HG03108 (cell line): ENCODE measurements around the gene UNC5B.

Experiments
- ATAC-seq: cut with Tn5 transposase; IDR thresholded peaks from one replicate; pipeline ENCODE4 v1.9.1; 2021; ENCODE audit warnings: moderate library complexity; ENCODE audit not compliant: unreplicated experiment

UNC5B gene

DNA sequence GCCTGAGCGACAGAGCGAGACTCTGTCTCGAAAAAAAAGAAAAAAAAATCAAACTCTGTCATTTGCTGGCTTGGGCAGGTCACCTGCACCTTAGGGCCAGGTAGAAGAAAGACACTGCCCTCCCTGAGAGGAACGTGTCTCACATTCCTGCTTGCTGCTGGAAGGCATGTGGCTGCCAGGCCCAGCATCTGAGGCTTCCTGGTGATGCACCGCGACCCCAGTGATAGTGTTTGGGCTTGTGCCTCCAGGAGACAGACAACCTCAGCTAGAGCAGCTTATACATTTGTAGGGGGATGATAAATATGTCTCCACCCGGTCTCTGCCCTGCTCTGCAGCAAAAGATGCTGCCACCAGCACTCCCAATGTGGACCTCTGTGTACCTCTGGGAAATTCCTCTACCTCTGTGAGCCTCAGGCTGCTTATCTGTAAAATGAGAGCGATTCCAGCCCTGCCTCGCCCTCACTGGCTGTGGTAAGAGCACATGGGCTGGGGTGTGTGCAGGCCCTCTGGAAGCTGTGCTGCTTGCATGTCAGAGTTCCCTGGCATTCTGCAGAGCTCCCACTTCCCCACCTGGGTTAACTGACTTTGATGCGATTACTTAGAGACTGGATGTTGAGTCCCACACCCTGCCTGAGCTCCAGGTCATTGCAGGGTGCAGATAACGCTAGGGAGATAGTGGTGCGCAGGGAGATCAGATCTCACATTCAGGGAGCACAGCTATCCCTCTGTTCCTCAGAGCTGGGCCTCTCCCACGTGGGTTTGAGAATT, 126.5 kb downstream of the UNC5B start:
- ATAC-seq = no peak

DNA sequence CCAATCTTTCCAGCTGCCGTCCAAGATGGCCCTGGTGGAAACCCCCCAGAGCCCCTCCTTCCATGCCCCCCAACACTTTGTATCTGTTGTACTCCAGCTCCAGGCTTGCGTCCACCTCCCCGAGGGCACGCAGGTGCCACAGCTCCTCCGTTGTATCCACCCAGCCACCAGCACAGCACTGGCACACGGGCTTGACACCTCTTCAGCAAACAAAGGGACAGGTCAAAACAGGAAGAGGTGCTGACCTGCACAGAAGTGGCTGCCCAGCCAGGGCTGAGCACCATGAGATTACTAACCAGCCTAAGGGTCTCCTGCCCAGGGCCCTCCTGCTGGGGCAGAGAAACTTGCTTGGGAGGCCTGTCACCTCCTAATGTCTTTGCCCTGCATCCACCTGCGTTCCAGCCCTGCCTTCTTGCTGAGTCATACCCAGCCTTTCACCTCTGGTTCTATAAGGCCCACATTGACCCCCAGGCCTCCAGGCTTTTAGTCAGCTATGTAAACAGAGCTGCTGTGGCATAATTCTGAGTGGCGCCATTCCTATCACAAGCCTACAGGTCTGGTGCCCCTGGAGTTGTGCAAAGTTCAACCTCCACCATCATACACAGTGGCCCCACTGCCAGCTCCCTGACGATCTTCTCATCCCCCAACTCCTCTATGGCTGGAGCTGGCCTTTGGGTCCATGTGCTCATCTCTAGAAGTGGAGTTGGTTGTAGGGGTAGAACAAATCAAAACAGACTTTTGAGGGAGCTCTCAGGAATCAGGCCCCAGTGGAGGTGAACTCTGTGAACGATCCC, 127.6 kb downstream of the UNC5B start:
- no peak for ATAC-seq

DNA sequence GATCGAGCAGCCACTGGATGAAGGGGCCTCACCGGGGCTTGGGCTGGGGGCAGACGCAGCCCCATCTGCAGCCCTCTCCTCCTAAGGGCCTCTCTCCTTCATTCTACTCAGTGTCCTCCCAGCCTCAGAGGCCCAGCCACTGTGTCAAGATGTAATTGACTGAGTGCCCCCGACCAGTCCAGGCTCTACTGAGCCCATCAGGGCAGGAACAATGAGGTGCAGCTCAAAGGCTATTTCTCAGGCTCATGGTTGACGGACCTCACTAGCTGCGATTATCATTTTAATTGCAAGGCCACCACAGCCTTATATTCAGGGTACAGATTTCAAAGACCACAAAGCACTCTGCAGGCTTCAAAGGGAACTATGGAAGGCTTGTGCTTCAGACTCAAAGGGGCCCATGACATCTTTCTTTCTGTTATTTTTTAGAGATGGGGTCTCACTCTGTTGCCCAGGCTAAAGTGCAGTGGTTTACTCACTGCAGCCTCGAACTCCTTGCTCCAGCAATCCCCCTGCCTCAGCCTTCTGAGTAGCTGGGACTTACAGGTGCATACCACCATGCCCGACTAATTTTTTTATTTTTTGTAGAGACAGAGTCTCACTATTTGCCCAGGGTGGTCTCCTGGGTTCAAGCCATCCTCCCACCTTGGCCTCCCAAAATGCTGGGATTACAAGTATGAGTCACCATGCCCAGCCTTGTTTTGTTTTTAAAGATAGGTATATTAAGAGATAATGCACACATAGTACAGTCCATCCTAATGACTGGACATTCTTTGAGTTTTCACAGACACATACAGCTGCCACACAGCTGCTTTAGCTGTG, 130.4 kb downstream of the UNC5B start:
- ATAC-seq = no peak

DNA sequence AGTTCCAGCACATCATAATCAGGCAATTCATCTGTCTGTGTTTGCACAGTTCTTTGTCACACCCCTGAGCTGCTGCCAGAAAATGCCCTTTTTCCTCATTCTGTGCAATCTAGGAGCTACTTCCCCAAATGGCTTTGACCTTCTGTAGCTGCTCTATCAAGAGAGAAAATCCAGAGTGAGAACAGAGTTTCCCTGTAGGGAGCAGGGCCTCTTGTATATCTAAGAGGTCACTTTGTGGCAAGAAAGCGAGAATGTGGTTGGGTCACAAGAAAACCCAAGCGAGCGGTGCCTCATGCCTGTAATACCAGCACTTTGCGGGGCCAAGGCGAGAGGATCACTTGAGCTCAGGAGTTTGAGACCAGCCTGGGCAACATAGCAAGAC, 131.0 kb downstream of the UNC5B start:
- ATAC-seq = no peak

DNA sequence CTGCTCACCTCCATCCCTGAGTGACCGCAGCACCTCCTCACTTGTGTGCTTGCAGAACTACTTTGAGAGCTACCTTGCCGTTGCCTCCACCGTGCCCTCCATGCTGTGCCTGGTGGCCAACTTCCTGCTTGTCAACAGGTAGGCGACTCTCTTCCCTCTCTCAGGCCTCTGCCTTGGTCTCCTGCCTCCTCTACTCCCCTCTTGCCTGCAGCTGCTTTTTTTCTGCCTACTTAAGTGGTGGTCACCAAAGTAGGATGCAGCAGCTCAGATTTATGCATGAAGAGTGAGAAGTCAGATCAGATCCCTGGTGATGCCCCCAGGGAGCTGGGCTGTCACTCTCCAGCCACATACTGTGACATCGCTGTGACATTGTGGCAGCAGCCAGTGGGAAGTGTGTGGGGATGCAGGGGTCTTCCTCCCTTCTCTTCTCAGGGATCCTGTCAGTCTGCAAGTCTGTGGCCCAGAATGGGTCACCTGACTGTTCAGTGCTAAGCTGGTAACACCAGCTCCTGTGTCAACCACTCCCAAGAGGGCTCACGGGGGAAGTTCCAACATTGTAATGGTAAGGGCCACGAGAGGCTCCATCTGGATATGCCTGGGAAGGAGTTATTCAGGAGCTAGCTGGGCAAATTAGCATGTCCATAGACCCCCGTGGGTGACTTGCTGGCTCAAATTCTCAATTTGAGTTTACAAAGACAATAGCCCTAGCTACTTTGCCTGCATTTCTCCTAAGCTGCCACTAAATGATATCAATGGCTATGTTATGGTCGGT, 132.0 kb downstream of the UNC5B start:
- ATAC-seq = no peak

DNA sequence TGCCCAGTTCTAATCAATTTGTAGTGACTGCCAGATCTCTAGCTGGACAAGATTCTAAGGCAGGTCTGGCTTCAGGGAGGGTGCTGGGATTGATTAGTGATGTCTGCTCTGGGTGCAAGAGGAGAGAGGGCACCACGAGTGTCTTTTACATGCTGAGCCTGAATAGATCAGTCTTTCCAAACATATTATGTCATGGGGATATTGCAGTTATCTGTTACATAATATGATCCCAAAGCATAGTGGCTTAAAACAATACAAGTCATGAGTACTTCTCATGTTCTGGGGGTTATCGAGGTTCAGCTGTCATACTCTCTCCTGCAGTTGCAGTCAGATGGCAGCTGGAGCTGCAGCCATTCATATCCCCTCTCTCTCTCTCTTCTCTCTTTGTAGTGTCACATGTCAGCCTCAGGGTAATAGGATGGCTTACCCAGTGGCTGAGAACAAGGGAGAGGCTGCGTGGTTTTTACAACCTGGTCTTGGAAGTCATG, 132.7 kb downstream of the UNC5B start:
- ATAC-seq = no peak

DNA sequence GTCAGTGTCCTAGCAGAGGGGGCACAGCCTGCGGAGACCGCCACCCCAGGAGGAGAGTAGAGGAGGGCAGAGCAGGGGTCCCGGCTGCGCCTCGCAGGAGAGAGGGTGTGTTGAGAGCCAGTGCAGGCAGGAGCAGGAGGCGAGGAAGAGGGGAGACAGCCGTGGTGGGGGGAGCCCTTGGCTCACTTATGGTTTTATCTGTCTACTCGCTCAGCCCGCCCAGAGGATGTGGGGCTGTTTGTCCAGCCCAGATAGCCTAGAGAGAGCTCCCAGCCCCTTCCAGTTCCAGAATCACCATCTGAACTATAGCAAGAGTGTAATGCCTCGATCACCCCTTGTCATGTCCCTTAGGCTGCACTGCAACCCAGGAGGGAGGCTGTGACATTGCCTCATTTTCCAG, 133.3 kb downstream of the UNC5B start:
- ATAC-seq = no peak

DNA sequence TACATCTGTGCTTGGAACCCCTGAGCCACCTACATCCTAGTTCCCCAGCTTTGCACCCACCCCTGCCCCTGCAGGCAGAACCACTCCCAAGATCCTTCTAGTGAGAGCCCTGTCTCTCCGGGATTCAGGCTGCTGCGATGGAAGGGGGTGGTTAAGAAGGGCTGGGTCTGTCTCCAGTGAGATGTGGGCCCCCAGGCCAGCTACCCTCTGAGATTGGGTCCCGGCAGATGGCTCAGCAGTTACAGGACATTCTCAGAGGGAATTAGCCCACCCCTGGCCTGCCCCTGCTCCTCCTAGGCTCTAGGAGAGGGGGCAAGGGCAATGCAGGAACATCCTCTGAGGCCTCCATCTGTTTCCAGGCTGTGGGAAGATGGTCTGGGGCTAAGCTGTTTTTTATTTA, 134.4 kb downstream of the UNC5B start:
- no peak for ATAC-seq

DNA sequence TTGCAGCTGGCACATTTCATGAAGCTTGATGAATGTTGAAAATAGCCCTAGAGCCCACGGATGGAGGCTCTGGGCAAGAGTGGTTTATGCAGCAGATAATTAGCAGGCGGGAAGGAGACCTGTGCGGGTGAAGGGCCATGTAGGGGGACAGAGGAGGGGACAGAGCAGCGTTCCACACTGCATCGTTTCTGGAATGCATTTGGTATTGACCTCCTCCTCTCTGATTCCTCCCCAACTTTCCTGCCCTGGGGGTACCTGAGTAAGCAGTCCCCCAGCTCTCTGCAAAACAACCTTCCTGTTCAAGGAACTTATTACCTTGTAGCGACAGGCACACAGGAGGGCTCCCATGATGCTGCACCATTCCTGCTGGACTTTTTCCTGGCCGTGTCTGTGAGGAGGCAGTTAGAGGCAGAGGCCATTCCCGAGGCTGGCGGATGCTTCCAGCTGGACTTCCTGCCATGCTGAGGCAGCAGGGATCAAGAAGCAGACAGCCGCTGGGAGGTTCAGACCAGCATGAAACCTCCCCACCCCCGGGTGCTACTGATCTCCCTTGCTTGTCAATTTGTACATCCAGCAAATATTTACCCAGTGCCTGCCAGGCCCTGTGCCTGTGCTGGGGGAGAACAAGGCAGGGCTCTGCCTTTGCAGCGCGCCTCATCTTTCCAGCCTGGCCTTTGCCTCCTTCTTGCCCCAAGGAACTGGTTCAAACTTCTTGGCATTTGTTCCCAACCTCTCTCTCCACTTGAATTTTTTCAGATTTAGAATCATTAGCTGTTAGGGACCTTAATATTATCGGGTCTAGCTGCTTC, 135.4 kb downstream of the UNC5B start:
- no peak for ATAC-seq

DNA sequence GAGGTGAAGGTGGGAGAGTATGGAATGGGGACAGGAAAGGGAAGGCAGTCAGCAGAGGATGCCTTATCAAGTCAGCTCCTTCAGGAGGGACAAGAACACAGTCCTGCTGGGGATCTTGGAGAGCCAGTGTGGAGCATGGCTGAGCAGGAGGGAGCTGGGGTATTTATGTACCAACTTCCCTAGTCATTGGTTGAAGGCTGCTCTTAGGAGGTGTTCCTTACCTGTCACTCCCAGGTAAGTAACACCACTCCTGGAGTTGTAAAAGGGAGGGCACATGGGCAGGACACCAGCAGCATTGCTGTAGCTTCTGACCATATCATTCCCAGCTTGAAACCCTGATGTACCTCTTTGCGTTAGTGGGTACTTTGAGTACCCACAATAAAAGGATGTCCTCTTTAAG, 136.5 kb downstream of the UNC5B start:
- no peak for ATAC-seq

DNA sequence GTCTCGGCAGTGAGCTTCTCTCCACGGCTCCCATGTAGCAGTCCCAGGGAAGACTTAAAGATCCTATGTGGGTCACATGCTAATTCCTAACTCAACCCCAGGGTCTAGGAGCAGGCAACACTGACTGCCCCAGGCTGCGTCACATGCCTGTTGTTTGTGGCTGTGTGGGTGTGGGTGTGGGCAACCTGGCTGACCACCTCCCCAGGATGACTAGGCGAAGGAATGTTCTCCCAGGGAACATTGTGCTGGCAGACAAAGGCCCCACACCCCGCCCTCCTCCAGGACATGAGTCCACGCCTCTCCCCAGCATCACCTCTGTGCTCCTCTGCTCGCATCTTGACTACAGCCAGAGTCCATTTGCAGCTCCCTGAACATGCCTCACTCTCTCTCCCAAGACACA, 137.0 kb downstream of the UNC5B start:
- no peak for ATAC-seq

DNA sequence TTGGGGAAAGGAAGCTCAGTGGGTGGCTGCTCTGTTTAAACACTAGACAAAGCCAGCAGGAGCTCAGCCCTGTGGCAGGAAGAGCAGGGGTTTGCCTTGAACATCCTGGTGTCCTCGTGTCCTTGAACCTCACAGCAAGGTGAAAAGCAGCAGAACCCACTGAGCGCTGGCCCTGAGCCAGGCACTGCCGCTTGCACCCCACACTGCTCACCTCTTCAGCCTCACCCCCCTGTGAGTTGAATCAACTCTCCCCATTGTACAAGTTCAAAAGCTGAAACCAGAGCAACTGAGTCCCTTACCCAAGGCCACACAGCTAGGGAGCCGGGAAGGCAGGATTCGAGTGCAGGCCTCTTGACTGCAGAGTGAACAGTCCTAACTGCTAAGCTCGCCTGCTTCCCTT, 138.7 kb downstream of the UNC5B start:
- ATAC-seq = no peak

DNA sequence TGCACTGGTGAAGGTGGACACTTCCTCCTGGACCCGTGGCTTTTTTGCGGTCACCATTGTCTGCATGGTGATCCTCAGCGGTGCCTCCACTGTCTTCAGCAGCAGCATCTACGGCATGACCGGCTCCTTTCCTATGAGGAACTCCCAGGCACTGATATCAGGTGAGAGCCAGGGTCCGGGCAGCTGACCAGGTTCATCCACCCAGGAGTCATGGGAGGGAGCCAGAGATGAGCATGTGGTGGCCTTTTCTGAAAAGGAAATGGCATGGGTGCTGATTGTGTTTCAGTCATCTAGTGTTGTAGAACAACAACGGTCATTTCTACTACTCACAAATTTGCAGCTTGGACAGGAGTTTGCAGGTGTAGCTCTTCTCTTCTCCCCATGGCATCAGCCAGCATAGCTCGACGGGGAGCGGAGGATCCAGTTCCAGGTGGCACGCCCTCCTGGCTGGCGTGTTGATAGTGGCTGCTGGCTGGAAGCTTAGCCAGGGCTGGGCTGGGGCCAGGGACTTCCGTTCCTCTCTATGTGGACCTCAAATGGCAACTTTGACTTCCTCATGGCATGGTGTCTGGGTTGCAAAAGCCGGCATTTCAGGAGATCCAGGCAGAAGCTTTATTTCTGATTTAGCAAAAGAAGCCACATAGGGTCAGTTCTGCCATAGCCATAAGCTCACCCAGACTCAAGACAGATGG, 139.4 kb downstream of the UNC5B start:
- ATAC-seq = no peak
